A549 (cell line): ENCODE measurements around the gene ZNF536.

ENCODE experiments used
- EP300 ChIP-seq, 2 experiments: fragments of >200 bp; sonication (Bioruptor Twin); formaldehyde crosslinking; IDR thresholded peaks; 2 replicates in 1 of 2; 3 replicates in 1 of 2; pipeline ENCODE4 v1.6.1; 2016 to 2017
- GATA3 ChIP-seq: IDR thresholded peaks from 2 replicates; pipeline ENCODE4 v1.6.1; 2012; ENCODE audit warnings: borderline replicate concordance
- MAZ ChIP-seq: fragments of 150-350 bp; IDR thresholded peaks from 2 replicates; pipeline ENCODE4 v1.6.1; 2014; ENCODE audit warnings: antibody characterized with exemption, low read depth, low read length, borderline replicate concordance
- MYC ChIP-seq: IDR thresholded peaks from 2 replicates; pipeline ENCODE4 v1.6.1; 2012; ENCODE audit warnings: mild to moderate bottlenecking, inconsistent platforms, low read length, improper control_type of control experiment, borderline replicate concordance
- POLR2A ChIP-seq: IDR thresholded peaks from 2 replicates; pipeline ENCODE4 v1.6.1; 2012; ENCODE audit warnings: mild to moderate bottlenecking, low read length
- ZFP36 ChIP-seq: fragments of 450-650 bp; IDR thresholded peaks from 2 replicates; pipeline ENCODE4 v1.6.1; 2014; ENCODE audit warnings: borderline replicate concordance; ENCODE audit not compliant: partially characterized antibody
- TF ChIP-seq, protein P1 (sequence below): IDR thresholded peaks from 2 replicates; pipeline ENCODE4 v1.6.1; 2012
- TF ChIP-seq, protein P2 (sequence below): fragments of >200 bp; sonication (Bioruptor Twin); formaldehyde crosslinking; IDR thresholded peaks from 3 replicates; pipeline ENCODE4 v1.5.1; 2016

DNA sequence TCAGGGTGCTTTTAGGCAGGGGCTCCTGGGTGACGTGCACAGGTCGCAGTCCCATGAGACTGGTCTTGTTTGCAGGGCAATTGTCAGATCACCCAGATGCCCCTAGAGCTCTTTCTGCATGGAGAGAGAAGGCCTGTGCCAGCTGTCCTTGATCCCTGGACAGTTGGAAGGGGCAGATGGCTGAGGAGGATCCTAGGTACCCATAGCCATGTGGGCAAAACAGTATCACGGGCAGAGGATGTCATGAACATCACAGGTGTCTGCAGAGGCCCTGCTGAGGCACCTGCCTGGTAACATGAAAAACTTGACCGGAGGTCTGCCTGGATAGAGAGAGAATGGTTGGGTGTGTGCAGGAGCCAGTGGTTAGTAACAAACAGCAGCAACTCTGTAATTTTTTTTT lies 99.3 kb downstream of the ZNF536 start:
- TF ChIP-seq MYC (no peak), EP300 (IDR thresholded peaks at IDR 0.05) (no peak), MAZ (no peak), POLR2A (no peak), GATA3 (no peak), ZFP36 (no peak)
- TF ChIP-seq, protein P1, sequence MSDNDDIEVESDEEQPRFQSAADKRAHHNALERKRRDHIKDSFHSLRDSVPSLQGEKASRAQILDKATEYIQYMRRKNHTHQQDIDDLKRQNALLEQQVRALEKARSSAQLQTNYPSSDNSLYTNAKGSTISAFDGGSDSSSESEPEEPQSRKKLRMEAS, result no peak
- TF ChIP-seq, protein P2, sequence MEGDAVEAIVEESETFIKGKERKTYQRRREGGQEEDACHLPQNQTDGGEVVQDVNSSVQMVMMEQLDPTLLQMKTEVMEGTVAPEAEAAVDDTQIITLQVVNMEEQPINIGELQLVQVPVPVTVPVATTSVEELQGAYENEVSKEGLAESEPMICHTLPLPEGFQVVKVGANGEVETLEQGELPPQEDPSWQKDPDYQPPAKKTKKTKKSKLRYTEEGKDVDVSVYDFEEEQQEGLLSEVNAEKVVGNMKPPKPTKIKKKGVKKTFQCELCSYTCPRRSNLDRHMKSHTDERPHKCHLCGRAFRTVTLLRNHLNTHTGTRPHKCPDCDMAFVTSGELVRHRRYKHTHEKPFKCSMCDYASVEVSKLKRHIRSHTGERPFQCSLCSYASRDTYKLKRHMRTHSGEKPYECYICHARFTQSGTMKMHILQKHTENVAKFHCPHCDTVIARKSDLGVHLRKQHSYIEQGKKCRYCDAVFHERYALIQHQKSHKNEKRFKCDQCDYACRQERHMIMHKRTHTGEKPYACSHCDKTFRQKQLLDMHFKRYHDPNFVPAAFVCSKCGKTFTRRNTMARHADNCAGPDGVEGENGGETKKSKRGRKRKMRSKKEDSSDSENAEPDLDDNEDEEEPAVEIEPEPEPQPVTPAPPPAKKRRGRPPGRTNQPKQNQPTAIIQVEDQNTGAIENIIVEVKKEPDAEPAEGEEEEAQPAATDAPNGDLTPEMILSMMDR, result no peak
